PC-3 (cell line): ENCODE measurements around the gene RAI1. TPM values are rescaled to one million over a fixed set of nuclear protein-coding genes. Genes with fewer than 3 reads are reported as not detected.

Experiments used
- ATAC-seq: fragments of 200-7000 bp; cut with Tn5 transposase; 2 replicates; pipeline ENCODE4 v1.9.1; 2020; ENCODE audit warnings: mild to moderate bottlenecking, moderate library complexity
- BruUV-seq: library from RNA; stranded (reverse); fragments of 400-500 nt; replicated peaks from 2 replicates; lab custom pipeline; 2021; lab: Mats Ljungman, UMichigan
- CTCF ChIA-PET: fragments of 300-600 bp; sonication (Branson Sonifier 250); formaldehyde crosslinking; loops from one replicate; lab custom pipeline; 2022; ENCODE audit warnings: antibody characterized with exemption; lab: Charles Lee
- POLR2A ChIA-PET: fragments of 300-600 bp; sonication (Branson Sonifier 250); formaldehyde crosslinking; loops from one replicate; lab custom pipeline; 2022; ENCODE audit warnings: antibody characterized with exemption; ENCODE audit not compliant: unreplicated experiment; lab: Charles Lee
- DNase-seq: peaks from one replicate; pipeline ENCODE4 v3.0.0-alpha.2; 2015
- H2AFZ ChIP-seq: fragments of 300-600 bp; sonication (generic); 2 replicates; pipeline ENCODE4 v1.6.0; 2016; ENCODE audit warnings: antibody characterized with exemption, low read length
- H3F3A ChIP-seq: fragments of 300-600 bp; sonication (generic); one replicate; pipeline ENCODE4 v1.6.0; 2017; ENCODE audit warnings: antibody characterized with exemption, low read length, control low read depth, mild to moderate bottlenecking; ENCODE audit not compliant: unreplicated experiment
- H3K27ac ChIP-seq: fragments of 300-600 bp; sonication (generic); 2 replicates; pipeline ENCODE4 v1.5.1; 2016; ENCODE audit warnings: mild to moderate bottlenecking, low read length
- H3K27me3 ChIP-seq: fragments of 300-600 bp; sonication (generic); 2 replicates; pipeline ENCODE4 v1.6.1; 2016; ENCODE audit warnings: low read length, mixed read lengths
- H3K36me3 ChIP-seq: fragments of 300-600 bp; sonication (generic); 2 replicates; pipeline ENCODE4 v1.6.1; 2016; ENCODE audit warnings: low read depth, mixed run types, low read length, mixed read lengths
- H3K4me1 ChIP-seq: fragments of 300-600 bp; sonication (generic); 2 replicates; pipeline ENCODE4 v1.5.1; 2016; ENCODE audit warnings: low read length; ENCODE audit not compliant: insufficient read depth
- H3K4me2 ChIP-seq: fragments of 300-600 bp; sonication (generic); 2 replicates; pipeline ENCODE4 v1.6.0; 2016; ENCODE audit warnings: low read length
- H3K4me3 ChIP-seq: fragments of 300-600 bp; sonication (generic); 2 replicates; pipeline ENCODE4 v1.5.1; 2016; ENCODE audit warnings: mild to moderate bottlenecking, low read length, mixed read lengths
- H3K79me2 ChIP-seq: fragments of 300-600 bp; sonication (generic); 2 replicates; pipeline ENCODE4 v1.6.1; 2017; ENCODE audit warnings: low read length, mixed read lengths
- H3K9ac ChIP-seq: fragments of 300-600 bp; sonication (generic); 2 replicates; pipeline ENCODE4 v1.6.0; 2016; ENCODE audit warnings: mild to moderate bottlenecking, low read length
- H3K9me2 ChIP-seq: fragments of 300-600 bp; sonication (generic); replicated peaks from 2 replicates; pipeline ENCODE4 v1.6.1; 2016; ENCODE audit warnings: mixed run types, low read length, mixed read lengths
- H3K9me3 ChIP-seq: fragments of 300-600 bp; sonication (generic); 2 replicates; pipeline ENCODE4 v1.6.1; 2016; ENCODE audit warnings: low read length, mixed read lengths
- H4K20me1 ChIP-seq: fragments of 300-600 bp; sonication (generic); 2 replicates; pipeline ENCODE4 v1.6.1; 2016; ENCODE audit warnings: low read length, mixed read lengths
- CTCF ChIP-seq: fragments of 300-600 bp; sonication (generic); conservative IDR thresholded peaks from 2 replicates; pipeline ENCODE4 v1.5.1; 2017; ENCODE audit warnings: antibody characterized with exemption, low read depth, mild to moderate bottlenecking, low read length
- EZH2 ChIP-seq: fragments of 300-600 bp; sonication (generic); IDR thresholded peaks from one replicate; pipeline ENCODE4 v1.6.1; 2017; ENCODE audit warnings: antibody characterized with exemption, mild to moderate bottlenecking, low read length; ENCODE audit not compliant: unreplicated experiment
- EZH2phosphoT487 ChIP-seq: fragments of 300-600 bp; sonication (generic); IDR thresholded peaks from 2 replicates; pipeline ENCODE4 v1.6.1; 2018; ENCODE audit warnings: mild to moderate bottlenecking, antibody characterized with exemption, low read length, borderline replicate concordance
- intact Hi-C: fragments of 100-400 bp; cut with micrococcal nuclease; formaldehyde crosslinking; loops from 2 replicates; pipeline ENCODE4 v1.9.0; 2023
- total RNA-seq: library from RNA; depleted of rRNA; stranded (reverse); fragments of >200 nt; gene quantifications from 2 replicates; pipeline ENCODE4 v1.2.3, GENCODE V29; 2014

Gene RAI1
- total RNA-seq, 1 experiment from 2014 or later, result 33.0 TPM

- ChIA-PET CTCF (no interaction called here), POLR2A (no interaction called here)
- no TSS peak for BruUV-seq
- ATAC-seq (no peak), DNase-seq (no peak)
- no peak overlapping the region for H3K9ac ChIP-seq
- H4K20me1 ChIP-seq, result peaks cover 3% of the 10 kb centered on the region; the same call in 1 of the 2 replicates
- peaks cover 64% of the 10 kb centered on the region for H3K79me2 ChIP-seq
- TF ChIP-seq EZH2phosphoT487 (no peak), CTCF (no peak), EZH2 (no peak)
- no peak overlapping the region for H3K4me2 ChIP-seq
- 0 out of 2 replicates have a peak, but pooled peaks cover 5% of the 10 kb centered on the region for H3K36me3 ChIP-seq
- H3K4me1 ChIP-seq, result peaks cover 41% of the 10 kb centered on the region
- no peak overlapping the region for H3K4me3 ChIP-seq
- H2AFZ ChIP-seq, result no peak overlapping the region
- no peaks in the 10 kb centered on the region for H3K27me3 ChIP-seq
- H3K27ac ChIP-seq, result no peak overlapping the region
- H3K9me3 ChIP-seq, result no peaks in the 10 kb centered on the region
- H3F3A ChIP-seq, result no peaks in the 10 kb centered on the region
- H3K9me2 ChIP-seq, result no peaks in the 10 kb centered on the region
- intact Hi-C loops, result no loop called here
Observed at GRCh38 chr17:17724307-17725010, 43.2 kb downstream of the RAI1 start.

GRCh38 chr17:17725011-17725751 lies 43.9 kb downstream of the RAI1 start:
- ATAC-seq, result no peak
- CTCF ChIA-PET, result no interaction called here
- intact Hi-C loops, result no loop called here

More at GRCh38 chr17:17725011-17725751, 43.9 kb downstream of the RAI1 start:
- H3K9me2 ChIP-seq, result no peaks in the 10 kb centered on the region
- H3F3A ChIP-seq, result no peaks in the 10 kb centered on the region
- H3K27me3 ChIP-seq, result no peaks in the 10 kb centered on the region
- 0 out of 2 replicates have a peak, but pooled peaks cover 5% of the 10 kb centered on the region for H3K36me3 ChIP-seq
- peaks cover 36% of the 10 kb centered on the region for H3K4me1 ChIP-seq
- no TSS peak for BruUV-seq
- DNase-seq, result no peak
- no peaks in the 10 kb centered on the region for H3K9me3 ChIP-seq
- no peak overlapping the region for H3K9ac ChIP-seq
- no peak for TF ChIP-seq CTCF
- no peak for TF ChIP-seq EZH2
- no peak for TF ChIP-seq EZH2phosphoT487
- H4K20me1 ChIP-seq, result peaks cover 4% of the 10 kb centered on the region; the same call in 1 of the 2 replicates
- POLR2A ChIA-PET, result no interaction called here
- H3K4me3 ChIP-seq, result no peak overlapping the region
- H3K4me2 ChIP-seq, result no peak overlapping the region
- H2AFZ ChIP-seq, result no peak overlapping the region
- H3K27ac ChIP-seq, result no peak overlapping the region
- peaks cover 64% of the 10 kb centered on the region for H3K79me2 ChIP-seq
